ENCODE results near the gene MSI2.

The MSI2 gene

DNA sequence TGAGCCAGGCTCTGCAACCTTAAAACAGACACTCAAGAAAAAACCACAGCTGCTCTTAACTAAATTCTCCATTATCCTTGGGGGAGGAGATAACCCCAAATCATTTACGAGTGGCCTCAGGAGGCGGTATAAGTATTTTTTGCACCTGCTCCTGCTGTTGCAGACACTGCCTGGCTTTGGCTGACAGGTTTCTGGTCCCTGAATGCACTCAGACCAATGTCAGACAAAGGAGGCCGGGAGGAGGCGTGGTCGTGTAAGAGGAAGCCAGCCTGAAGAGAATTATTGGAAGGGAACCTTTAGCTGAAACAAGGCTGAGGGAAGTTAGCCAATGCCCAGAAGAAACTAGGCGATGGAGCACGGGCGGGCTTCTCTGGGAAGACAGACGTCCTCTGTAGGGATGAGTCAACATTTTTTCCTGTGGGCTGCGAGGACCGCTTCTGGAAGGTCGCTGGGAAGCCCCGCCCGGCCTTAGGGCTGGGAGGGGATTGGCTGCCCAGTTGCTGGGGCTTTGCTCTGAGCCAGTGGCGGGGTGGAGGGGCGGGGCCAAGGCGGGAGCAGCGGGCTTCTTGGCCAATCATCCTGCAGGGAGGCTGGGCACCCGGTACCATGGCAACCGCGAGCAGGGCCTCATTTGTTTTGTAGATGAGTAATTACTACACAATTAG lies 406.5 kb downstream of the MSI2 start:
- Histone ChIP-seq H3K36me3 (ENCODE audit: insufficient read depth, insufficient read length, low read length) (no peaks in the 10 kb centered on the region), H3K4me1 (ENCODE audit: insufficient read depth, insufficient read length) (peaks cover 13% of the 10 kb centered on the region)

GRCh38 chr17:57663326-57664070 lies 407.2 kb downstream of the MSI2 start:
- Histone ChIP-seq H3K4me1 (ENCODE audit: insufficient read depth, insufficient read length) (peaks cover 13% of the 10 kb centered on the region), H3K36me3 (ENCODE audit: insufficient read depth, insufficient read length, low read length) (no peaks in the 10 kb centered on the region), H3K9ac (ENCODE audit: insufficient read length, low read depth) (no peak overlapping the region), H3K4me3 (ENCODE audit: insufficient read length, low read depth) (no peak overlapping the region), H3K9me3 (ENCODE audit: insufficient read depth, low read length) (no peaks in the 10 kb centered on the region), H3K27me3 (ENCODE audit: insufficient read depth, insufficient read length) (no peaks in the 10 kb centered on the region)
- TF ChIP-seq YY1 (IDR thresholded peaks at IDR 0.05; ENCODE audit: insufficient read depth, insufficient read length): no peak
- TF ChIP-seq ZNF274 (IDR thresholded peaks at IDR 0.05; ENCODE audit: low read depth, low read length): no peak
- no peak for TF ChIP-seq SUZ12 (IDR thresholded peaks at IDR 0.05; ENCODE audit: extremely low read depth, insufficient read depth, insufficient read length)
- no peak for DNase-seq (ENCODE audit: low read depth, low spot score)

More for the DNA sequence above, 406.5 kb downstream of the MSI2 start:
- no peak for DNase-seq (ENCODE audit: low read depth, low spot score)
- H3K9me3 ChIP-seq (ENCODE audit: insufficient read depth, low read length): no peaks in the 10 kb centered on the region
- H3K27me3 ChIP-seq (ENCODE audit: insufficient read depth, insufficient read length): no peaks in the 10 kb centered on the region
- H3K9ac ChIP-seq (ENCODE audit: insufficient read length, low read depth): no peak overlapping the region
- TF ChIP-seq ZNF274 (IDR thresholded peaks at IDR 0.05; ENCODE audit: low read depth, low read length) (no peak), YY1 (IDR thresholded peaks at IDR 0.05; ENCODE audit: insufficient read depth, insufficient read length) (no peak), SUZ12 (IDR thresholded peaks at IDR 0.05; ENCODE audit: extremely low read depth, insufficient read depth, insufficient read length) (no peak)
- H3K4me3 ChIP-seq (ENCODE audit: insufficient read length, low read depth): no peak overlapping the region

- Histone ChIP-seq H3K9ac (ENCODE audit: insufficient read length, low read depth) (peak overlapping the region; percentile 15), H3K9me3 (ENCODE audit: insufficient read depth, low read length) (no peaks in the 10 kb centered on the region), H3K4me1 (ENCODE audit: insufficient read depth, insufficient read length) (peaks cover 11% of the 10 kb centered on the region), H3K36me3 (ENCODE audit: insufficient read depth, insufficient read length, low read length) (no peaks in the 10 kb centered on the region), H3K4me3 (ENCODE audit: insufficient read length, low read depth) (no peak overlapping the region), H3K27me3 (ENCODE audit: insufficient read depth, insufficient read length) (no peaks in the 10 kb centered on the region)
- TF ChIP-seq SUZ12 (IDR thresholded peaks at IDR 0.05; ENCODE audit: extremely low read depth, insufficient read depth, insufficient read length) (no peak), YY1 (IDR thresholded peaks at IDR 0.05; ENCODE audit: insufficient read depth, insufficient read length) (no peak), ZNF274 (IDR thresholded peaks at IDR 0.05; ENCODE audit: low read depth, low read length) (no peak)
- DNase-seq (ENCODE audit: low read depth, low spot score): no peak
Measured at GRCh38 chr17:57665128-57665527, 408.8 kb downstream of the MSI2 start.

GRCh38 chr17:57665696-57666095 lies 409.4 kb downstream of the MSI2 start:
- Histone ChIP-seq H3K9ac (ENCODE audit: insufficient read length, low read depth) (no peak overlapping the region), H3K4me1 (ENCODE audit: insufficient read depth, insufficient read length) (peaks cover 9% of the 10 kb centered on the region), H3K36me3 (ENCODE audit: insufficient read depth, insufficient read length, low read length) (no peaks in the 10 kb centered on the region), H3K9me3 (ENCODE audit: insufficient read depth, low read length) (no peaks in the 10 kb centered on the region), H3K4me3 (ENCODE audit: insufficient read length, low read depth) (no peak overlapping the region), H3K27me3 (ENCODE audit: insufficient read depth, insufficient read length) (no peaks in the 10 kb centered on the region)
- TF ChIP-seq SUZ12 (IDR thresholded peaks at IDR 0.05; ENCODE audit: extremely low read depth, insufficient read depth, insufficient read length): no peak
- TF ChIP-seq YY1 (IDR thresholded peaks at IDR 0.05; ENCODE audit: insufficient read depth, insufficient read length): no peak
- no peak for TF ChIP-seq ZNF274 (IDR thresholded peaks at IDR 0.05; ENCODE audit: low read depth, low read length)
- no peak for DNase-seq (ENCODE audit: low read depth, low spot score)

- Histone ChIP-seq H3K9ac (ENCODE audit: insufficient read length, low read depth) (no peak overlapping the region), H3K4me1 (ENCODE audit: insufficient read depth, insufficient read length) (peaks cover 9% of the 10 kb centered on the region), H3K4me3 (ENCODE audit: insufficient read length, low read depth) (no peak overlapping the region), H3K27me3 (ENCODE audit: insufficient read depth, insufficient read length) (no peaks in the 10 kb centered on the region), H3K9me3 (ENCODE audit: insufficient read depth, low read length) (no peaks in the 10 kb centered on the region), H3K36me3 (ENCODE audit: insufficient read depth, insufficient read length, low read length) (no peaks in the 10 kb centered on the region)
- DNase-seq (ENCODE audit: low read depth, low spot score): no peak
- TF ChIP-seq YY1 (IDR thresholded peaks at IDR 0.05; ENCODE audit: insufficient read depth, insufficient read length) (no peak), ZNF274 (IDR thresholded peaks at IDR 0.05; ENCODE audit: low read depth, low read length) (no peak), SUZ12 (IDR thresholded peaks at IDR 0.05; ENCODE audit: extremely low read depth, insufficient read depth, insufficient read length) (no peak)
Measured at GRCh38 chr17:57666201-57666870, 410.0 kb downstream of the MSI2 start.

- Histone ChIP-seq H3K36me3 (ENCODE audit: insufficient read depth, insufficient read length, low read length) (no peaks in the 10 kb centered on the region), H3K27me3 (ENCODE audit: insufficient read depth, insufficient read length) (no peaks in the 10 kb centered on the region), H3K4me1 (ENCODE audit: insufficient read depth, insufficient read length) (peaks cover 13% of the 10 kb centered on the region), H3K9ac (ENCODE audit: insufficient read length, low read depth) (no peak overlapping the region), H3K9me3 (ENCODE audit: insufficient read depth, low read length) (no peaks in the 10 kb centered on the region), H3K4me3 (ENCODE audit: insufficient read length, low read depth) (no peak overlapping the region)
- no peak for TF ChIP-seq YY1 (IDR thresholded peaks at IDR 0.05; ENCODE audit: insufficient read depth, insufficient read length)
- no peak for TF ChIP-seq ZNF274 (IDR thresholded peaks at IDR 0.05; ENCODE audit: low read depth, low read length)
- no peak for TF ChIP-seq SUZ12 (IDR thresholded peaks at IDR 0.05; ENCODE audit: extremely low read depth, insufficient read depth, insufficient read length)
- no peak for DNase-seq (ENCODE audit: low read depth, low spot score)
Measured at GRCh38 chr17:57666946-57667345, 410.6 kb downstream of the MSI2 start.

DNA sequence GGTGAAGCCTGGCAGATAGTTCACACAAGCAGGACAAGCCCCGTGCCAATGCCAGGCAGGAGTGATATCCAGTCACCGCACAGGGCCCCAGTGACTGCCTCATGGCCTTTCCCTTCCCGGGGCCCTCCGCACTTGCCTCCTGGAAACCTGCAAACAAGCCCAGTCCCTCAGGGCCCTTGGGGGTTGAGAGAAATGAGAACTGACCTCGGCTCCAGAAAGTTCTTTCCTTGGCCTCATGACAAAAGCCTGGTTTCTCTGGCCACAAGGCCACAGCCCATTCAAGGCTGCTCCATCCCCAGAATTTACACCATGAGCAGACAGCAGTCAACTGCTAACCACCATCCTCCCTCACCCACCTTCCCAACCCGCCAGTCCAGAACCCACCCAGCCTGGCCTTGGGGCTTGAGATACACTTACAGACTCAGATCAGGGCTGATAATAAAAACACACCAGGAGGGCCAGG lies 411.2 kb downstream of the MSI2 start:
- H3K9ac ChIP-seq (ENCODE audit: insufficient read length, low read depth): no peak overlapping the region
- H3K27me3 ChIP-seq (ENCODE audit: insufficient read depth, insufficient read length): no peaks in the 10 kb centered on the region
- H3K4me3 ChIP-seq (ENCODE audit: insufficient read length, low read depth): no peak overlapping the region
- peaks cover 16% of the 10 kb centered on the region for H3K4me1 ChIP-seq (ENCODE audit: insufficient read depth, insufficient read length)
- no peak for DNase-seq (ENCODE audit: low read depth, low spot score)
- no peaks in the 10 kb centered on the region for H3K9me3 ChIP-seq (ENCODE audit: insufficient read depth, low read length)
- no peak for TF ChIP-seq ZNF274 (IDR thresholded peaks at IDR 0.05; ENCODE audit: low read depth, low read length)
- no peak for TF ChIP-seq YY1 (IDR thresholded peaks at IDR 0.05; ENCODE audit: insufficient read depth, insufficient read length)
- no peaks in the 10 kb centered on the region for H3K36me3 ChIP-seq (ENCODE audit: insufficient read depth, insufficient read length, low read length)
